ENCODE data around the gene MYO1D. TPM values are rescaled to one million over a fixed set of nuclear protein-coding genes. Genes with fewer than 3 reads are reported as not detected.

Gene MYO1D
- total RNA-seq, 2 donors from 2014 or later = 238 to 382 TPM

DNA sequence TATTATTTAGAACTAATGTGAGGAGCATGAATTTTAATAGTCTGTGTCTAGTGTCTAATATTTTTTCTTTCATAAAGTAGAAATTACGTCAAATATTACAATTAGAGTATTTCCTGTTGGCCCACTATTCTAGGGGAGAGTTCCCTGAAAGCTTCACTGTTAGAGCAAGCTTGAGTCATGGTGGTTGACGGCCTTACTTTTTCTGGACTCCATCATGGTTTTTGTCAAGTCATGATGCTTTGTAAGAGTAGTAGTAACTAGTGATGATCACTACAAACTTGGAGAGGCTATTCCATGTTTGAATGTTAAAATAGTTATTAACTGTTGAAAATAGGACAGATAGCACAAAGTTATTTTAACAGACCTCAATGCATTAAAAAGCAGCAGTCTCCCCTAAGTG lies 431.0 kb downstream of the MYO1D start:
- Histone ChIP-seq H3K9me3 (no peaks in the 10 kb centered on the region), H3K4me3 (peak overlapping the region; percentile 86), H3K9ac (ENCODE audit: low read depth in 2 of 2, low read length in 2 of 2) (no peak overlapping the region), H3K4me1 (peaks cover 10% of the 10 kb centered on the region), H3K27me3 (no peaks in the 10 kb centered on the region), H3K27ac (no peak overlapping the region), H3K36me3 (no peaks in the 10 kb centered on the region)
- intact Hi-C loops (cut with DNase I) = loop anchor here (10.0 kb wide), 1 partner anchor 101 kb away; the partner anchor contains the start of gene C17orf75
- DNase-seq = no peak
- TF ChIP-seq, protein P1, sequence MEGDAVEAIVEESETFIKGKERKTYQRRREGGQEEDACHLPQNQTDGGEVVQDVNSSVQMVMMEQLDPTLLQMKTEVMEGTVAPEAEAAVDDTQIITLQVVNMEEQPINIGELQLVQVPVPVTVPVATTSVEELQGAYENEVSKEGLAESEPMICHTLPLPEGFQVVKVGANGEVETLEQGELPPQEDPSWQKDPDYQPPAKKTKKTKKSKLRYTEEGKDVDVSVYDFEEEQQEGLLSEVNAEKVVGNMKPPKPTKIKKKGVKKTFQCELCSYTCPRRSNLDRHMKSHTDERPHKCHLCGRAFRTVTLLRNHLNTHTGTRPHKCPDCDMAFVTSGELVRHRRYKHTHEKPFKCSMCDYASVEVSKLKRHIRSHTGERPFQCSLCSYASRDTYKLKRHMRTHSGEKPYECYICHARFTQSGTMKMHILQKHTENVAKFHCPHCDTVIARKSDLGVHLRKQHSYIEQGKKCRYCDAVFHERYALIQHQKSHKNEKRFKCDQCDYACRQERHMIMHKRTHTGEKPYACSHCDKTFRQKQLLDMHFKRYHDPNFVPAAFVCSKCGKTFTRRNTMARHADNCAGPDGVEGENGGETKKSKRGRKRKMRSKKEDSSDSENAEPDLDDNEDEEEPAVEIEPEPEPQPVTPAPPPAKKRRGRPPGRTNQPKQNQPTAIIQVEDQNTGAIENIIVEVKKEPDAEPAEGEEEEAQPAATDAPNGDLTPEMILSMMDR (IDR thresholded peaks at IDR 0.05) = no peak

DNA sequence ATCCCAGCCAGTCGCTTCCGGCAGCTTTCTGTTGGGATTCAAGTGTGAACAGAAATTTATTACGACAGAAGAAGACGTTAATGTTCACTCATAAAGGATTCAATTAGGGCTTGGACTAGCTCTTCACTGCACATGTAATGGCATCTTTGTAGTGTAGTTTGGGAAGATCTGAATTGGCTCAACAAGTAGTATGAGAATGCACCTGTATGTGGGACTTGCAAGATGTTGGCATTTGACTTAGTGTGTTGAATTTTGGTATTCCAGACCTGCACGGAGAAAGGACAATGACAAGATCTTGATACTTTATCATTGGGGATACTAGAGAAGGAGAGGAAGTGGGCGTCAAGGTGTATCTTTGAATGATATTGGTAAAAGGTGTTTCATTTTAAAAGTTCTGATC lies 431.4 kb downstream of the MYO1D start:
- Histone ChIP-seq H3K4me3 (peak overlapping the region; percentile 86), H3K27me3 (no peaks in the 10 kb centered on the region), H3K27ac (no peak overlapping the region), H3K9ac (ENCODE audit: low read depth in 2 of 2, low read length in 2 of 2) (peak overlapping the region in 1 of 2 donors; percentile 64), H3K4me1 (peaks cover 10% of the 10 kb centered on the region), H3K36me3 (no peaks in the 10 kb centered on the region), H3K9me3 (no peaks in the 10 kb centered on the region)
- intact Hi-C loops (cut with DNase I) = loop anchor here (10.0 kb wide), 1 partner anchor 101 kb away; the partner anchor contains the start of gene C17orf75
- no peak for DNase-seq
- TF ChIP-seq, protein P1 (IDR thresholded peaks at IDR 0.05) = no peak

DNA sequence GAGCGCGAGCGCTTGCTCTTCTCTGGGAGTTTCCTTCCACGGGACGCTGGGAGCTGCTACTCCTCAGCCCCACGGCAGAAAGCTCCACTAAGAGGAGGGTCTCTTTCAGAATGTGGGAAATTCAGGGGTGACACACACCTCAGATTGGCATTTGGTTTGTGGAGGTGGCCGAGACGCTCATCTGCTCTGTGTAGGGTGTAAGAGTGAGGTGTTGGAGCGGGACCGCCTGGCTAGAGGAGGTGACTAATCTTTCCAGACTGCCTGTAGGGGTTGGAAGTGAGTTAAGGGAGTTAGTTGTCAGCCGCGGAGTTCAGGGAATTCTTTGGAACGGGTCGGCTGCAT lies 431.9 kb downstream of the MYO1D start:
- Histone ChIP-seq H3K9me3 (no peaks in the 10 kb centered on the region), H3K4me3 (peak overlapping the region; percentile 86), H3K27ac (peak overlapping the region; percentile 47), H3K27me3 (no peaks in the 10 kb centered on the region), H3K9ac (ENCODE audit: low read depth in 2 of 2, low read length in 2 of 2) (peak overlapping the region; percentile 64 to 93), H3K36me3 (no peaks in the 10 kb centered on the region), H3K4me1 (peaks cover 10% of the 10 kb centered on the region)
- TF ChIP-seq, protein P1 (IDR thresholded peaks at IDR 0.05) = no peak
- DNase-seq = peak; percentile 52
- intact Hi-C loops (cut with DNase I) = loop anchor here (10.0 kb wide), 1 partner anchor 100 kb away; the partner anchor contains the start of gene C17orf75

DNA sequence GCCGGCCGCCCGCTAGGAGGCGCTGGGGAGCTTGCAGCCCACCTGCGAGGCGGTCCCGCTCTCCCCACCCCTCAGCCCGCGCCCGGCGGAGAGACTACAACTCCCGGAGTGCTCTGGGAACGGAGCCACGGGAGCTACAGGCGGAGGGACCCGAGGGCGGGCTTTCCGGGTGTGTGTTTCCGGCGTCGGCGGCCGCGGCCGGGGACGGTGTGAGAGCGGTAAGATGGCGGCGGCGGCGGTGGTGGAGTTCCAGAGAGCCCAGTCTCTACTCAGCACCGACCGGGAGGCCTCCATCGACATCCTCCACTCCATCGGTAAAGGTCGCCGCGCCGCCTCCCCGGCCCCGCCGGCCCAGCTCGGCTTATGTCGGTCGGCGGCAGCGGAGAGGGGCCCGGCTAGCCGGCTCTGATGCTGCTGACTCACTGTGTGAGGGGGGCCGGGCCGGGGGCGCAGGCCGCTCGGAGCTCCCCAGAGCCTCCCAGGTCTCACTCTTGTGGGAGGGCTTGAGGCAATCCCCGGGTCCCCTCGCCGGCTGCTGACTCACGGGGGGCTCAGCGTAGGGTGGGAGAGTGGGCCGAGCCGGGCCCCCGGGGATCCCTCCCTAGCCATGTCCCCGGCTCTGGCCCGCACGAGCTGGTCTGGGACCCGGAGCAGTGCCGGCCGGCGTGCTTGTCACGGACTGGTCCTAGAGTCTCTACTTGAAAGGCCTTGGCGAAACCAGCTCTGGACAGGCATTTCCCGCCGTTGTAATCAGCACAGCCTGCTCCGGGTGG lies 432.4 kb downstream of the MYO1D start, which contains the start of gene PSMD11:
Gene PSMD11, plus strand, starts transcription at position 210 of the 773 bp plus-strand sequence. Its CDS starts 14 bp downstream, at position 224.
- TF ChIP-seq, protein P1 (IDR thresholded peaks at IDR 0.05) = peak; percentile 0

DNA sequence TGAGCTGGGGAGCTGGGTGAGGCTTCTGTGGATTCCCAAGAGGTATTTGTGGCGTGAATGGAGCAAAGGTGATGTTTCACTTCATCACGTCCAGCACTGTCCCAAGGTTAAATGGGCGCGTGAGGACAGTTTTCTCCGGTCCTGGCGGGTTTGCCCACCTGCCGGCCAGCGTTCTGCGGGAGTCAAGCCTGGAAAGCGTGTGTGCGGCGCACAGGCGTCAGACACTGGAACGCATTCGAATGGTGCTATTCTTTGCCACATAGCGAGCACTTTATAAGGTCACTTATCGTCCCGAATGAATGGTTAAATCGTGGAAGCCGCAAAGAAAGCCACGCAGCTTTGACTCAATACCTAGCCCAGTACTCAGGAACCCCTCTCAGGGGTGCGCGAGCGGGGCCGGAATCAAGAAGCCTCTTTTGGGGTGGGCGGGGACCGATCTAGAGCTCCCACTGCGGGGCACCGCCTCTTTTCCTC lies 433.1 kb downstream of the MYO1D start:
- DNase-seq = no peak
- H3K27me3 ChIP-seq = no peaks in the 10 kb centered on the region
- no peak overlapping the region for H3K27ac ChIP-seq
- H3K4me1 ChIP-seq = peaks cover 10% of the 10 kb centered on the region
- intact Hi-C loops (cut with DNase I) = loop anchor here (10.0 kb wide), 1 partner anchor 99 kb away; the partner anchor contains the start of gene C17orf75
- H3K4me3 ChIP-seq = peak overlapping the region; percentile 86
- no peaks in the 10 kb centered on the region for H3K36me3 ChIP-seq
- peak overlapping the region; percentile 51 to 73 for H3K9ac ChIP-seq (ENCODE audit: low read depth in 2 of 2, low read length in 2 of 2)
- TF ChIP-seq, protein P1 (IDR thresholded peaks at IDR 0.05) = peak; percentile 89
- no peaks in the 10 kb centered on the region for H3K9me3 ChIP-seq

More for the DNA sequence above, 432.4 kb downstream of the MYO1D start, which contains the start of gene PSMD11:
- Histone ChIP-seq H3K4me3 (peak within 1 kb of the TSS; percentile 86), H3K36me3 (no peaks in the 10 kb centered on the region), H3K27me3 (no peaks in the 10 kb centered on the region), H3K9me3 (no peaks in the 10 kb centered on the region), H3K27ac (peak within 1 kb of the TSS; percentile 47), H3K4me1 (peaks cover 10% of the 10 kb centered on the region), H3K9ac (ENCODE audit: low read depth in 2 of 2, low read length in 2 of 2) (peak within 1 kb of the TSS; percentile 73 to 93)
- DNase-seq = peak; percentile 99
- intact Hi-C loops (cut with DNase I) = loop anchor here (10.0 kb wide), 1 partner anchor 100 kb away; the partner anchor contains the start of gene C17orf75

Other genes starting within 250 kb of the MYO1D start
- 100 to 1,000 TPM; 110 to 138 TPM for gene TMEM98, start 51.0 kb upstream of the MYO1D start, total RNA-seq
- gene SPACA3, start 114.7 kb upstream of the MYO1D start, total RNA-seq = under 1 TPM in 1 of 2 donors, not detected in 1; 0.91 TPM